HL-60 (cell line): ENCODE results near the gene CEACAM8.

Experiments
- DNase-seq, 2 experiments: peaks; one replicate each; pipeline ENCODE4 v3.0.0-alpha.2; 2010 to 2020; ENCODE audit warnings: low read depth in 1 of 2, low spot score in 1 of 2
- H3K27ac ChIP-seq: fragments of 250-450 bp; sonication (Bioruptor Pico); replicated peaks from 2 replicates; pipeline ENCODE4 v1.5.1; 2020; ENCODE audit warnings: mild to moderate bottlenecking, moderate library complexity
- H3K27me3 ChIP-seq: fragments of 250-450 bp; sonication (Bioruptor Pico); 2 replicates; pipeline ENCODE4 v1.5.1; 2021; ENCODE audit warnings: mild to moderate bottlenecking, moderate library complexity; ENCODE audit not compliant: insufficient read depth, poor library complexity, severe bottlenecking
- H3K4me3 ChIP-seq: replicated peaks from 2 replicates; pipeline ENCODE4 v1.5.1; 2011; ENCODE audit warnings: mild to moderate bottlenecking, control low read depth, low read length; ENCODE audit not compliant: insufficient read depth
- CTCF ChIP-seq: IDR thresholded peaks from one replicate; pipeline ENCODE4 v1.5.1; 2011; ENCODE audit warnings: low read length, control low read depth, inconsistent platforms; ENCODE audit not compliant: insufficient read depth
- GABPA ChIP-seq: IDR thresholded peaks from 2 replicates; pipeline ENCODE4 v1.6.1; 2012; ENCODE audit warnings: low read depth
- POLR2AphosphoS5 ChIP-seq: IDR thresholded peaks from 2 replicates; pipeline ENCODE4 v1.6.1; 2012; ENCODE audit warnings: low read depth
- REST ChIP-seq: IDR thresholded peaks from 2 replicates; pipeline ENCODE4 v1.6.1; 2012; ENCODE audit warnings: low read depth; ENCODE audit not compliant: insufficient replicate concordance
- SPI1 ChIP-seq: IDR thresholded peaks from 2 replicates; pipeline ENCODE4 v1.6.1; 2012; ENCODE audit warnings: low read depth, mild to moderate bottlenecking, borderline replicate concordance

CEACAM8 gene

GRCh38 chr19:42534391-42534790 lies 60.3 kb downstream of the CEACAM8 start:
- no peak overlapping the region for H3K4me3 ChIP-seq
- H3K27me3 ChIP-seq = peaks cover 3% of the 10 kb centered on the region
- TF ChIP-seq REST = no peak
- TF ChIP-seq SPI1 = no peak
- no peak for TF ChIP-seq CTCF
- TF ChIP-seq GABPA = no peak
- H3K27ac ChIP-seq = no peak overlapping the region
- DNase-seq = no peak

GRCh38 chr19:42532891-42533290 lies 61.8 kb downstream of the CEACAM8 start:
- peaks cover 3% of the 10 kb centered on the region for H3K27me3 ChIP-seq
- no peak for DNase-seq
- TF ChIP-seq SPI1 = no peak
- TF ChIP-seq POLR2AphosphoS5 = no peak
- no peak for TF ChIP-seq GABPA
- TF ChIP-seq REST = no peak
- no peak for TF ChIP-seq CTCF
- H3K4me3 ChIP-seq = no peak overlapping the region
- H3K27ac ChIP-seq = no peak overlapping the region

DNA sequence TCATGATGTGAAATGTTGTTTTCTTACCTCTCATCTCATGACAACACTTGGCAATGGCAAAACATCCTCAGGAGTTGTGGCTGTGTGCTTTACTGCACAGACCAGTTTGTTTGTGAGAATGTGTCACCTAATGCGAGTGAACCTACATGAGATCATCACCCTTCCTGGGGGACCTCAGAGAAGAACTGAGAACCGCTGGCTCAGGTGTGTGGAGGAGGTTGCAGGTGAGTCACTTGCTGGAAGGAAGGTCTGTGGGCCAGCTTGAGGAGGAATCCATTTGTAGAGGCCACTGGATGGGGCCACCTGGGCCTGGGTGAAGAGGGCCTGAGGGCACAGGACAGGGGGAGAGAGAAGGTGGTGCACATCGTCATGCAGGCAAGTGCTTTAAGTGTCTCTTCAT lies 63.4 kb downstream of the CEACAM8 start:
- Histone ChIP-seq H3K27ac (no peak overlapping the region), H3K4me3 (no peak overlapping the region), H3K27me3 (peaks cover 3% of the 10 kb centered on the region)
- TF ChIP-seq CTCF (no peak), SPI1 (no peak), GABPA (no peak), REST (no peak), POLR2AphosphoS5 (no peak)
- DNase-seq = no peak
